Measurements from ENCODE around the gene PRELID3B. TPM values are rescaled to one million over a fixed set of nuclear protein-coding genes. Genes with fewer than 3 reads are reported as not detected.

Gene PRELID3B
- total RNA-seq, 1 donor from 2014 or later = 52.8 TPM

- no peak for DNase-seq (ENCODE audit: low spot score, unreplicated experiment)
- Mint-ChIP-seq H3K9me3 (ENCODE audit: low read depth) (no peaks in the 10 kb centered on the region), H3K27me3 (no peaks in the 10 kb centered on the region), H3K4me3 (ENCODE audit: low read depth) (no peak overlapping the region), H3K27ac (no peak overlapping the region), H3K4me1 (ENCODE audit: low read depth) (peaks cover 21% of the 10 kb centered on the region), H3K36me3 (ENCODE audit: insufficient read depth) (peaks cover 53% of the 10 kb centered on the region)
- no peak for TF ChIP-seq CTCF (IDR thresholded peaks at IDR 0.05; ENCODE audit: unreplicated experiment)
Measured at GRCh38 chr20:58993332-58994248, 49.0 kb downstream of the PRELID3B start.

- H3K9me3 Mint-ChIP-seq (ENCODE audit: low read depth) = no peaks in the 10 kb centered on the region
- DNase-seq (ENCODE audit: low spot score, unreplicated experiment) = no peak
- TF ChIP-seq CTCF (IDR thresholded peaks at IDR 0.05; ENCODE audit: unreplicated experiment) = no peak
- peaks cover 55% of the 10 kb centered on the region for H3K36me3 Mint-ChIP-seq (ENCODE audit: insufficient read depth)
- H3K27me3 Mint-ChIP-seq = no peaks in the 10 kb centered on the region
- no peak overlapping the region for H3K4me3 Mint-ChIP-seq (ENCODE audit: low read depth)
- peaks cover 21% of the 10 kb centered on the region for H3K4me1 Mint-ChIP-seq (ENCODE audit: low read depth)
- no peak overlapping the region for H3K27ac Mint-ChIP-seq
Measured at GRCh38 chr20:58992911-58993310, 49.7 kb downstream of the PRELID3B start.

- DNase-seq (ENCODE audit: low spot score, unreplicated experiment) = no peak
- peaks cover 51% of the 10 kb centered on the region for H3K36me3 Mint-ChIP-seq (ENCODE audit: insufficient read depth)
- TF ChIP-seq CTCF (IDR thresholded peaks at IDR 0.05; ENCODE audit: unreplicated experiment) = no peak
- no peaks in the 10 kb centered on the region for H3K9me3 Mint-ChIP-seq (ENCODE audit: low read depth)
- H3K27me3 Mint-ChIP-seq = no peaks in the 10 kb centered on the region
- H3K27ac Mint-ChIP-seq = peak overlapping the region; percentile 84
- no peak overlapping the region for H3K4me3 Mint-ChIP-seq (ENCODE audit: low read depth)
- peaks cover 26% of the 10 kb centered on the region for H3K4me1 Mint-ChIP-seq (ENCODE audit: low read depth)
Measured at GRCh38 chr20:58991715-58992114, 50.9 kb downstream of the PRELID3B start.

- H3K27ac Mint-ChIP-seq = peak overlapping the region; percentile 52
- no peak for DNase-seq (ENCODE audit: low spot score, unreplicated experiment)
- H3K4me3 Mint-ChIP-seq (ENCODE audit: low read depth) = no peak overlapping the region
- H3K36me3 Mint-ChIP-seq (ENCODE audit: insufficient read depth) = peaks cover 45% of the 10 kb centered on the region
- peaks cover 25% of the 10 kb centered on the region for H3K4me1 Mint-ChIP-seq (ENCODE audit: low read depth)
- H3K27me3 Mint-ChIP-seq = no peaks in the 10 kb centered on the region
- TF ChIP-seq CTCF (IDR thresholded peaks at IDR 0.05; ENCODE audit: unreplicated experiment) = no peak
- H3K9me3 Mint-ChIP-seq (ENCODE audit: low read depth) = no peaks in the 10 kb centered on the region
Measured at GRCh38 chr20:58990651-58991445, 51.7 kb downstream of the PRELID3B start.

GRCh38 chr20:58989196-58989595, 53.4 kb downstream of the PRELID3B start:
- H3K27me3 Mint-ChIP-seq = no peaks in the 10 kb centered on the region
- no peak for DNase-seq (ENCODE audit: low spot score, unreplicated experiment)
- H3K4me1 Mint-ChIP-seq (ENCODE audit: low read depth) = peaks cover 24% of the 10 kb centered on the region
- no peaks in the 10 kb centered on the region for H3K9me3 Mint-ChIP-seq (ENCODE audit: low read depth)
- H3K36me3 Mint-ChIP-seq (ENCODE audit: insufficient read depth) = peaks cover 37% of the 10 kb centered on the region
- TF ChIP-seq CTCF (IDR thresholded peaks at IDR 0.05; ENCODE audit: unreplicated experiment) = no peak
- H3K27ac Mint-ChIP-seq = peak overlapping the region; percentile 65
- H3K4me3 Mint-ChIP-seq (ENCODE audit: low read depth) = no peak overlapping the region

Data from progenitor cell of endocrine pancreas (in vitro differentiated cells).